Neuron (in vitro differentiated cells): Measurements from ENCODE around the gene SLC38A3.

Source experiments
- H2AFZ ChIP-seq: one replicate; pipeline ENCODE4 v1.6.1; 2013; ENCODE audit warnings: low read depth, mild to moderate bottlenecking, inconsistent platforms, low read length, moderate library complexity
- H3K27me3 ChIP-seq: one replicate; pipeline ENCODE4 v1.6.1; 2013; ENCODE audit warnings: low read length; ENCODE audit not compliant: insufficient read depth
- H3K36me3 ChIP-seq: one replicate; pipeline ENCODE4 v1.6.1; 2013; ENCODE audit warnings: low read length; ENCODE audit not compliant: insufficient read depth
- H3K4me1 ChIP-seq: one replicate; pipeline ENCODE4 v1.6.1; 2013; ENCODE audit warnings: low read length; ENCODE audit not compliant: insufficient read depth
- H3K4me3 ChIP-seq: 2 replicates; pipeline ENCODE4 v1.5.1; 2013; ENCODE audit warnings: mild to moderate bottlenecking, low read length, moderate library complexity
- H3K9me3 ChIP-seq: one replicate; pipeline ENCODE4 v1.6.1; 2013; ENCODE audit warnings: low read length

SLC38A3 gene

DNA sequence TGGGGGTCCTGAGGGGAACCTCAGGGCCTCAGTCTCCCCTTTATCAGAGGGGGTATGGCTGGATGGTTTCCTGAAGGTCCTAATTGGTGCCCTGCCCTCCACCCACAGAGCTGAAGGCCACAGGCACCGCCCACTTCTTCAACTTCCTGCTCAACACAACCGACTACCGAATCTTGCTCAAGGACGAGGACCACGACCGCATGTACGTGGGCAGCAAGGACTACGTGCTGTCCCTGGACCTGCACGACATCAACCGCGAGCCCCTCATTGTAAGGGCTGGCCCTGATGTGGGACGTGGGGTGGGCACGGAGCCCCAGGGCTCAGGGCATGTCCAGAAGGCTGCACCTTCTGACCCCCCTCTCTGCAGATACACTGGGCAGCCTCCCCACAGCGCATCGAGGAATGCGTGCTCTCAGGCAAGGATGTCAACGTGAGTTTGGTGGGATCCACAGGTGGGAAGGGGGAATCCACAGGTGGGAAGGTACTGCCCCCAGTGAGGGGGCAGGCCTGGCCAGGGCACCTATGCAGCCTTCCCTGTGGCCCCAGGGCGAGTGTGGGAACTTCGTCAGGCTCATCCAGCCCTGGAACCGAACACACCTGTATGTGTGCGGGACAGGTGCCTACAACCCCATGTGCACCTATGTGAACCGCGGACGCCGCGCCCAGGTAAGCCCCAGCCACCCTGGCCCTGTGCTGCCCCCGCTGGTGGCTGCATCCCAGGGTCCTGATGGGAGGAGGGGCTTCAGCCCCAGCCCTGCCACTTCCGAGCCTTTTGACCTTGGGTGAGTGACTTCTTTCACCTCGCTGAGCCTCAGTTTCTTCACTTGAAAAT lies 31.2 kb upstream of the SLC38A3 start:
- Histone ChIP-seq H3K4me1 (peaks cover 12% of the 10 kb centered on the region), H3K4me3 (no peak overlapping the region), H3K36me3 (no peaks in the 10 kb centered on the region)

DNA sequence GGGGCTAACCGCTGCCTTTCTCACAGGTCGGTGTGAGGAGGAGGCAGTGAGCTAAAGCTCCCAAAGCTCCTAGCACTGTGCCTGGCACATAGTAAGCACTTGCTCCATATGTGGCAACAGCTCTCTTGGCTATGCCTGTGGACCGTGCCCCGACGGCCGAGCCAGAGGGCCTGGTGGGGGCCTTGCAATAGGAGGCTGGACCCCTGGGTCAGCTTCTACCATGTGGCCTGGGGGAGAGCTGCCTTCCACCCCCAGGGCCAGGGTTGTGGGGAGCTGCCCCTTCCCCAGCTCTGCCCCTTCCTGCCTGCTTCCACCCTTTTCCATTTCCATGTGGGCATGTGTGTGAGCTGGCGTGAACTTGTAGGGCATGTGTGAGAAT lies 30.6 kb upstream of the SLC38A3 start:
- Histone ChIP-seq H3K36me3 (no peaks in the 10 kb centered on the region), H3K9me3 (no peaks in the 10 kb centered on the region), H3K4me3 (no peak overlapping the region), H2AFZ (no peak overlapping the region), H3K4me1 (peaks cover 10% of the 10 kb centered on the region), H3K27me3 (no peaks in the 10 kb centered on the region)

More for the DNA sequence above, 31.2 kb upstream of the SLC38A3 start:
- H3K27me3 ChIP-seq: no peaks in the 10 kb centered on the region
- no peak overlapping the region for H2AFZ ChIP-seq
- H3K9me3 ChIP-seq: no peaks in the 10 kb centered on the region

DNA sequence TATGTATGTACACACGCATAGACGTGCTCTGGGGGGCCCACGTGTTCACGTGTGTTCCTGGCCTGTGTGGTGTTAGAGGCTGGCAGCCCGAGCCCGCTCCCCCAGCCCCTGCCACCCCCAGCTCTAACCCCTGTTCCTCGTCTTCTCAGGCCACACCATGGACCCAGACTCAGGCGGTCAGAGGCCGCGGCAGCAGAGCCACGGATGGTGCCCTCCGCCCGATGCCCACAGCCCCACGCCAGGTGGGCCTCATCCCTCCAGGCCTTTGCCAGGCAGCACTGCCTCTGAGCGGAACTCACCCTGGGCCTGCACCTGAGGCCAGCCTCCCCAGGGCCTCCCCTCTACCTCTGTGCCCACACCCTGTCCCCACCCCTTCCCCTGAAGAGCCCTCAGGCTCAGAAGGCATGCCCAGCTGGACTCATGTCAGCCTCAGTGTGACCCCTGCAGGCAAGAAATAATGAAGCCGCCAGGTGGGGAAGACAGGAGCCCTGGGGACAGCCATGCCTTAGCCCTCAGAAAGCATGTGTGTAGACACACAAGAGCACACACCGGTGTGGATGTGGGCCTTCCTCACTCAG lies 30.0 kb upstream of the SLC38A3 start:
- no peak overlapping the region for H3K4me3 ChIP-seq
- no peak overlapping the region for H2AFZ ChIP-seq
- no peaks in the 10 kb centered on the region for H3K9me3 ChIP-seq
- no peaks in the 10 kb centered on the region for H3K36me3 ChIP-seq
- H3K27me3 ChIP-seq: no peaks in the 10 kb centered on the region
- peaks cover 10% of the 10 kb centered on the region for H3K4me1 ChIP-seq

DNA sequence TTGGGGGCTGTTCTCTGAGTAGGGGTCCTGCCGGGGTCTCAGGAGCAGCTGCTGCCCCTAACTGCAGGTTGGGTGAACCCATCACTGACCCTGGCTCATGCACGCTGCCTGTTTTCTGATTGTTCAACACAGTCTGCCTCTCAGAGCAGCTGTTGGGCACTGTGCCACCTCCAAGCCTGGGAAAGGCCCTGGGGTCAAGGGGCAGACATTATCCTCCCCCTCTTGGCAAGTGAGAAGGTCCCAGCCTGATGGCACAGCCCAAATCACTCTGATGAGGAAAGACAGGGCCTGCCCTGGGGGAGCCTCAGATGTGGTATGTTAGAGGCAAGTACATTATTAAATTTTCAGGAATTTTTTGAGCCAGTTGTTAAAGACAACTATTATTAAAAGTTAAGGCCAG lies 27.7 kb upstream of the SLC38A3 start:
- Histone ChIP-seq H3K9me3 (no peaks in the 10 kb centered on the region), H3K4me3 (no peak overlapping the region), H3K36me3 (no peaks in the 10 kb centered on the region), H3K4me1 (no peaks in the 10 kb centered on the region), H3K27me3 (peaks cover 2% of the 10 kb centered on the region), H2AFZ (no peak overlapping the region)

DNA sequence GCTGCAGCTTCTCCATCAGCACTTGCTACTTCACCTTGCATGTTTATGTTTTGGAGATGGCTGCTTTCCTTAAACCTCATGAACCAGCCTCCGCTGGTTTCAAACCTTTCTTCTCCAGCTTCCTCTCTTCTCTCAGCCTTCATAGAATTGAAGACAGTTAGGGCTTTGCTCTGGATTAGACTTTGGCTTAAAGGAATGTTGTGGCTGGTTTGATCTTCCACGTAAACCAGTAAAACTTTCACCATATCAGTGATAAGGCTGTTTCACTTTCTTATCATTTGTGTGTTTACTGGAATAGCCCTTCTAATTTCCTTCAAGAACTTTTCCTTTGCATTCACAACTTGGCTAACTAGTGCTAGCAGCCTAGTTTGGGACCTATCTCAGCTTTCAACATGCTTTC lies 25.4 kb upstream of the SLC38A3 start:
- Histone ChIP-seq H3K27me3 (peaks cover 2% of the 10 kb centered on the region), H3K9me3 (no peaks in the 10 kb centered on the region), H3K4me1 (no peaks in the 10 kb centered on the region), H2AFZ (no peak overlapping the region), H3K36me3 (no peaks in the 10 kb centered on the region), H3K4me3 (no peak overlapping the region)

DNA sequence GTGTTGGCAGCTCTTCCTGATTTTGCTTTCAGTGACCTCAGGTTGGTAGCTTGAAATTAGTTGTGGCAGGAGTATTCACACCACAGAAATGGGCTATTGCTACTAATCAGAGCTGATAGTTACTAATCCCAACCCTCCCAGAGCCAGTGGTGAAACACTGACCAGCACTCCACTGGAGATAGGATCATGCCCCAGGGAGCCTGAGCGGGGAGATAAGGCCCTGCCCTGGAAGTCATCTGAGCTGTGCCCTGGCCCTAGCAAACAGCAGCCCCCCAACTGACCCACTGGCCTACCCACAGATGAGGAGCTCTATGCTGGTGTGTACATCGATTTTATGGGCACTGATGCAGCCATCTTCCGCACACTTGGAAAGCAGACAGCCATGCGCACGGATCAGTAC lies 23.1 kb upstream of the SLC38A3 start:
- Histone ChIP-seq H2AFZ (no peak overlapping the region), H3K4me1 (no peaks in the 10 kb centered on the region), H3K4me3 (no peak overlapping the region), H3K9me3 (no peaks in the 10 kb centered on the region), H3K27me3 (peaks cover 2% of the 10 kb centered on the region), H3K36me3 (no peaks in the 10 kb centered on the region)

DNA sequence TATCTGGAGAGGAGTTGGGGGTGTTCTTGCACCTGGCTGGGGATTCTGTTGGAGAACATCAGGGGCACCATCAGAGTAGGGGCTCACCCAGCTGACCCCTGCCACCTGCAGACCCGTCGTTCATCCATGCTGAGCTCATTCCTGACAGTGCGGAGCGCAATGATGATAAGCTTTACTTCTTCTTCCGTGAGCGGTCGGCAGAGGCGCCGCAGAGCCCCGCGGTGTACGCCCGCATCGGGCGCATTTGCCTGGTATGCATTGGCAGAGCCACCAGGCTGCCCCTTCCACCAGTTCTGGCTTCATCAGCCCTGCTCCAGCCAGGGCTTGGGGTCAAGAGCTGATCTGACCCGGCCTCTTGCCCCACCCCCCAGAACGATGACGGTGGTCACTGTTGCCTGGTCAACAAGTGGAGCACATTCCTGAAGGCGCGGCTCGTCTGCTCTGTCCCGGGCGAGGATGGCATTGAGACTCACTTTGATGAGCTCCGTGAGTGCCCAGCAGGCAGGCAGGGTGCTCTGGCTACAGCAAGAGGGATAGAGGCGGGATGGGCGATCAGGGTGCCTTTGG lies 22.5 kb upstream of the SLC38A3 start:
- no peaks in the 10 kb centered on the region for H3K4me1 ChIP-seq
- no peaks in the 10 kb centered on the region for H3K9me3 ChIP-seq
- H3K27me3 ChIP-seq: peaks cover 2% of the 10 kb centered on the region
- no peak overlapping the region for H3K4me3 ChIP-seq
- no peak overlapping the region for H2AFZ ChIP-seq
- no peaks in the 10 kb centered on the region for H3K36me3 ChIP-seq

DNA sequence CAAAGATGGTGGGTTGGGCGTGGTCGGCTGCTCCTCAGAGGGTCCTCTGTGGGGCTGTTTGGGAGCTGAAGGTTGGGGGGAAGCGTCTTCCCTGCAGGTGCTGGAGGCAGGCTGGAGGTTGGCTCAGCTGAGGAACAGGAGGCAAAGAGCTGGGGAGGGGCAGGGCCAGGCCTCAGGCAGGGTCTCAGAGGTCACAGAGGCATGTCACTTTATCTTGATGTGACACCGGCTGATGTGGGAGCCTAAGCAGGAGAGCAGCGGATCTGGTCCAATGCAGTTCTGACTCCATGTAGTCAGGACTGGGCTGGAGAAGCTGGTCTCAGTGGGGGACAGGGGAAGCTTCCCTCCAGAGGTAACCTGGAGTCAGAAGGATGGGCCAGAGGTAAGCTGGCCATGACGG lies 21.3 kb upstream of the SLC38A3 start:
- H3K4me3 ChIP-seq: no peak overlapping the region
- no peak overlapping the region for H2AFZ ChIP-seq
- peaks cover 2% of the 10 kb centered on the region for H3K27me3 ChIP-seq
- H3K9me3 ChIP-seq: no peaks in the 10 kb centered on the region
- H3K4me1 ChIP-seq: no peaks in the 10 kb centered on the region
- no peaks in the 10 kb centered on the region for H3K36me3 ChIP-seq

DNA sequence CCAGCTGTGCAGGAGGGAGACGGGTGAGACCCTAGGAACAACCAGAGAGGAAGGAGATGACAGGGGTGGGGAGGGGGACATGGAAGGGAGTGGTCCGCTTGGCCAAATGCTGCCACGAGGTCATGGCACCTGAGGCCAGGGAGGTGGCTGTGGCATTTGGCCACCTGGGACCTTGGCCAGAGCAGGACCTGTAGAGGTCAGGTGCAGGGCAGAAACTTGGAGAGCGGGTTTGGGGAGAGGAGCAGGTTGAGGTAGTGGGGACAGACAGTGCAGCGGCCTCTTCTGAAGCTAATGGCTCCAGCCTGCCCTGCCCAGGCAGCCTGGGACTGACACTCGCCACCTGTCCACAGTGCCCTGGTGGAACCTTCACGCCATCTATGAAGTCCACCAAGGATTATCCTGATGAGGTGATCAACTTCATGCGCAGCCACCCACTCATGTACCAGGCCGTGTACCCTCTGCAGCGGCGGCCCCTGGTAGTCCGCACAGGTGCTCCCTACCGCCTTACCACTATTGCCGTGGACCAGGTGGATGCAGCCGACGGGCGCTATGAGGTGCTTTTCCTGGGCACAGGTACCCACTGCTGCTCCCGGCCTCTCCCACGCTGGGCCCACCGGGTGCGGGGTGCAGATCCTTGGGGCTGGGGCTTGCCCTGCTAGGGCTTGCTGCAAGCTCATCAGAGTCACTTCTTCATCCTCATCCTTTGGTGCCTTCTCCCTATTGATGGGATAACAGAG lies 20.7 kb upstream of the SLC38A3 start:
- H3K36me3 ChIP-seq: no peaks in the 10 kb centered on the region
- H2AFZ ChIP-seq: no peak overlapping the region
- H3K4me3 ChIP-seq: no peak overlapping the region
- no peaks in the 10 kb centered on the region for H3K9me3 ChIP-seq
- H3K4me1 ChIP-seq: no peaks in the 10 kb centered on the region
- H3K27me3 ChIP-seq: peaks cover 2% of the 10 kb centered on the region

DNA sequence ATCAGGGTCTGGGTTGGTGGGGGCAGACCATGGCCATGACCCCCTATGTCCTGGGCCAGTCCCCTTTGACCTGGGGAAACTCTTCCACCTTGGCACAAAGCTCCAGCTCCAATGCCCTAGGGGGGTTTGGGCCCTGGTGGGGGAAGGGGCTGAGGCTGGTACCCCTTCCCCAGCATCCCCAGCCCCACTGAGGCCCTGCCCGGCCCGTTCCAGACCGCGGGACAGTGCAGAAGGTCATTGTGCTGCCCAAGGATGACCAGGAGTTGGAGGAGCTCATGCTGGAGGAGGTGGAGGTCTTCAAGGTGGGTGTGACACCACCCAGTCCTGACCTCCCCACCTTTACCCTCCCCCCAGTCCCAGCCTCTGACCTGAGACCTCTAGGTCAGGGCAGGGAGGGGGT lies 19.8 kb upstream of the SLC38A3 start:
- no peaks in the 10 kb centered on the region for H3K4me1 ChIP-seq
- H3K4me3 ChIP-seq: no peak overlapping the region
- H3K9me3 ChIP-seq: no peaks in the 10 kb centered on the region
- H3K36me3 ChIP-seq: no peaks in the 10 kb centered on the region
- peaks cover 2% of the 10 kb centered on the region for H3K27me3 ChIP-seq
- H2AFZ ChIP-seq: no peak overlapping the region

DNA sequence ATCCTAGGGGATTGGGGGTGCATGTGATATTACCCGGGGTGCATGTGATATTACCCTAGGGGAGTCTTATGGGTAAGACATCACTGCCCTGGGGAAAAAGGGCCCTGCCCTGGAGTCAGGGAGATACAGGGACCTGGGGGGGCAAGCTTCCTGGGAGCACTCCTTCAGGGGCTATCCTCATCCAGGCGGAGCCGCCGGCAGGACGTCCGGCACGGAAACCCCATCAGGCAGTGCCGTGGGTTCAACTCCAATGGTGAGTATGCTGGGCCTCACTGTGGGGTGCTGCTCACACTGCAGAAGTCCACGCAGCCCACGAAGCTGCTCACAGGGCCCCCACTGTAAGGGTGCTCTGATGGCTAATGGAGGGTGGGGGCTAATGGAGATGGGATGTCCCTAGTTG lies 19.0 kb upstream of the SLC38A3 start:
- Histone ChIP-seq H3K36me3 (no peaks in the 10 kb centered on the region), H3K27me3 (peaks cover 2% of the 10 kb centered on the region), H3K9me3 (no peaks in the 10 kb centered on the region), H2AFZ (no peak overlapping the region), H3K4me3 (no peak overlapping the region), H3K4me1 (no peaks in the 10 kb centered on the region)

DNA sequence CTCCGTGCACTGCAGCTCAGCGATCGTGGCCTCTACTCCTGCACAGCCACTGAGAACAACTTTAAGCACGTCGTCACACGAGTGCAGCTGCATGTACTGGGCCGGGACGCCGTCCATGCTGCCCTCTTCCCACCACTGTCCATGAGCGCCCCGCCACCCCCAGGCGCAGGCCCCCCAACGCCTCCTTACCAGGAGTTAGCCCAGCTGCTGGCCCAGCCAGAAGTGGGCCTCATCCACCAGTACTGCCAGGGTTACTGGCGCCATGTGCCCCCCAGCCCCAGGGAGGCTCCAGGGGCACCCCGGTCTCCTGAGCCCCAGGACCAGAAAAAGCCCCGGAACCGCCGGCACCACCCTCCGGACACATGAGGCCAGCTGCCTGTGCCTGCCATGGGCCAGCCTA lies 17.3 kb upstream of the SLC38A3 start:
- H3K9me3 ChIP-seq: no peaks in the 10 kb centered on the region

DNA sequence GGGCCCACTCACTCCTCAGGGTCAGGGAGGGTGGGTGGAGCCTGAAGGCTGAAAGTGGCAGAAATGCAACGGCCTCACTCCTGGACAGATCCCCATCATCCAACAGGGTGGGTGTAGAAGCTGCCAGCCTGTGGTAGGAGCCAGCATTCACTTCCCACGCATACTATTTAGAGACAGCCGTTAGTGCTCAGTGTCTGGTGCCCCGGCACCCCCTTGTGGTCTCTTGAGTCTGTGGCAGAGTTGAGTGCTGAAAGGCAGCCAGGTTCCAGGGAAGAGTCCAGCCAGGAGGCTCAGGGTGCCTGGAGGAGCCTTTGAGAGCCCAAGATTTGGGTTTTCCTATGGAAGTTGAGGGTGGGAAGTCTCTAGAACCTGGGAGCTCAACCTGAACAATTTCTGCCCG lies 15.8 kb upstream of the SLC38A3 start:
- Histone ChIP-seq H3K27me3 (peaks cover 10% of the 10 kb centered on the region), H3K9me3 (no peaks in the 10 kb centered on the region), H2AFZ (no peak overlapping the region), H3K4me3 (no peak overlapping the region), H3K36me3 (no peaks in the 10 kb centered on the region), H3K4me1 (no peaks in the 10 kb centered on the region)

More for the DNA sequence above, 17.3 kb upstream of the SLC38A3 start:
- no peak overlapping the region for H3K4me3 ChIP-seq
- H3K4me1 ChIP-seq: no peaks in the 10 kb centered on the region
- peaks cover 10% of the 10 kb centered on the region for H3K27me3 ChIP-seq
- no peaks in the 10 kb centered on the region for H3K36me3 ChIP-seq
- no peak overlapping the region for H2AFZ ChIP-seq
